OCI-LY7 (cell line): ENCODE measurements around the gene TTC34. TPM values are rescaled to one million over a fixed set of nuclear protein-coding genes. Genes with fewer than 3 reads are reported as not detected.

Experiments used
- BruUV-seq: library from RNA; stranded (reverse); fragments of 400-500 nt; replicated peaks from 2 replicates; lab custom pipeline; 2021; lab: Mats Ljungman, UMichigan
- CTCF ChIA-PET: fragments of 300-600 bp; sonication (Branson Sonifier 250); formaldehyde crosslinking; loops from one replicate; lab custom pipeline; 2022; ENCODE audit warnings: antibody characterized with exemption; ENCODE audit not compliant: unreplicated experiment; lab: Charles Lee
- POLR2A ChIA-PET: fragments of 300-600 bp; sonication (Branson Sonifier 250); formaldehyde crosslinking; loops from one replicate; lab custom pipeline; 2022; ENCODE audit warnings: antibody characterized with exemption; lab: Charles Lee
- DNase-seq: peaks from one replicate; pipeline ENCODE4 v3.0.0-alpha.2; 2015; ENCODE audit warnings: low spot score
- H2AFZ ChIP-seq: fragments of 200-600 bp; sonication (generic), shearing (Covaris generic); 2 replicates; pipeline ENCODE4 v1.6.1; 2014; ENCODE audit warnings: mild to moderate bottlenecking, antibody characterized with exemption, low read length, moderate library complexity
- H3K27ac ChIP-seq: fragments of 200-600 bp; sonication (generic); 2 replicates; pipeline ENCODE4 v1.5.1; 2014; ENCODE audit warnings: mixed run types, low read depth, mild to moderate bottlenecking, moderate library complexity, low read length, inconsistent platforms; ENCODE audit not compliant: poor library complexity, severe bottlenecking
- H3K36me3 ChIP-seq: fragments of 200-600 bp; sonication (generic); 2 replicates; pipeline ENCODE4 v1.6.1; 2014; ENCODE audit warnings: mild to moderate bottlenecking, antibody characterized with exemption, low read length, moderate library complexity, mixed read lengths; ENCODE audit not compliant: insufficient read depth
- H3K4me1 ChIP-seq: fragments of 200-600 bp; sonication (generic); 2 replicates; pipeline ENCODE4 v1.5.1; 2014; ENCODE audit warnings: mild to moderate bottlenecking, low read length; ENCODE audit not compliant: insufficient read depth, poor library complexity, severe bottlenecking
- H3K4me2 ChIP-seq: fragments of 200-600 bp; sonication (generic); 2 replicates; pipeline ENCODE4 v1.6.1; 2014; ENCODE audit warnings: mild to moderate bottlenecking, low read length
- H3K4me3 ChIP-seq: fragments of 200-600 bp; sonication (generic); 2 replicates; pipeline ENCODE4 v1.5.1; 2014; ENCODE audit warnings: mild to moderate bottlenecking, low read depth, low read length; ENCODE audit not compliant: poor library complexity, severe bottlenecking
- H3K79me2 ChIP-seq: fragments of 200-600 bp; sonication (generic); 2 replicates; pipeline ENCODE4 v1.6.1; 2016; ENCODE audit warnings: low read depth, mild to moderate bottlenecking, low read length, moderate library complexity, mixed read lengths; ENCODE audit not compliant: insufficient read depth
- H3K9me2 ChIP-seq: fragments of 200-600 bp; sonication (generic); 2 replicates; pipeline ENCODE4 v1.6.1; 2016; ENCODE audit warnings: mild to moderate bottlenecking, low read length, mixed read lengths; ENCODE audit not compliant: insufficient read depth
- H3K9me3 ChIP-seq: fragments of 200-600 bp; sonication (generic); 2 replicates; pipeline ENCODE4 v1.6.1; 2014; ENCODE audit warnings: mild to moderate bottlenecking, mixed run types, low read length, mixed read lengths
- H4K20me1 ChIP-seq: fragments of 200-600 bp; sonication (generic); 2 replicates; pipeline ENCODE4 v1.6.1; 2014; ENCODE audit warnings: mild to moderate bottlenecking, antibody characterized with exemption, low read length, moderate library complexity, mixed read lengths; ENCODE audit not compliant: insufficient read depth
- EZH2phosphoT487 ChIP-seq: fragments of 200-600 bp; sonication (generic); IDR thresholded peaks from 2 replicates; pipeline ENCODE4 v1.6.1; 2018; ENCODE audit warnings: low read depth, borderline replicate concordance, mild to moderate bottlenecking, mixed run types, antibody characterized with exemption, low read length, moderate library complexity, mixed read lengths
- intact Hi-C: fragments of 100-400 bp; cut with micrococcal nuclease; formaldehyde crosslinking; loops from one replicate; pipeline ENCODE4 v1.10.0; 2022; ENCODE audit not compliant: unreplicated experiment
- total RNA-seq, 2 experiments: library from RNA; depleted of rRNA in 1 of 2; stranded (reverse); fragments of >200 nt in 1 of 2; shearing (Covaris generic) in 1 of 2; gene quantifications; 2 replicates each; pipeline ENCODE4 v1.2.3, GENCODE V29; 2014 to 2022
- TF ChIP-seq, protein P1 (sequence below): fragments of 200-600 bp; sonication (generic); conservative IDR thresholded peaks from 2 replicates; pipeline ENCODE4 v1.5.1; 2014; ENCODE audit warnings: mild to moderate bottlenecking, antibody characterized with exemption, low read length, moderate library complexity, mixed read lengths

Gene TTC34
- total RNA-seq, 2 experiments from 2014 or later = 1.1 to 2.2 TPM

DNA sequence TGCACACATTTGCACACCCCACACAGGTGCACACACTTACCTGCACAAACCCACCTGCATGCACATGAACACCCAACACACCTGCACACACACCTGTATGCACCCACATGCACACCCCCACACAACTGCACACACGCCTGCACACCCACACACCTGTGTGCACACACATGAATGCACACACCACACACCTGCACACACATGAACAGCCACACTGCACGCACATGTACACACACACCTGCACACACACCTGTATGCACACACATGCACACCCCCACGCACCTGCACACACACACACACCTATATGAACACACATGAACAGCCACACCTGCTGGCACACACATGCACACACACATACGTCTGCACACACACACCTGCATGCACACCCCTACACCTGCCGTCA is 17.9 kb upstream of the TTC34 start:
- no peaks in the 10 kb centered on the region for H4K20me1 ChIP-seq
- ChIA-PET CTCF (interaction anchor here (0.5 kb wide), 1 partner anchor 11 kb away, joined by 3 read pairs; no protein-coding TSS in a partner anchor), POLR2A (no interaction called here)
- H3K36me3 ChIP-seq = no peaks in the 10 kb centered on the region
- H3K4me2 ChIP-seq = no peak overlapping the region
- H2AFZ ChIP-seq = no peak overlapping the region
- no peaks in the 10 kb centered on the region for H3K4me1 ChIP-seq
- intact Hi-C loops = no loop called here
- H3K4me3 ChIP-seq = no peak overlapping the region
- no peaks in the 10 kb centered on the region for H3K9me3 ChIP-seq
- no peaks in the 10 kb centered on the region for H3K79me2 ChIP-seq
- DNase-seq = no peak
- TF ChIP-seq, protein P1, sequence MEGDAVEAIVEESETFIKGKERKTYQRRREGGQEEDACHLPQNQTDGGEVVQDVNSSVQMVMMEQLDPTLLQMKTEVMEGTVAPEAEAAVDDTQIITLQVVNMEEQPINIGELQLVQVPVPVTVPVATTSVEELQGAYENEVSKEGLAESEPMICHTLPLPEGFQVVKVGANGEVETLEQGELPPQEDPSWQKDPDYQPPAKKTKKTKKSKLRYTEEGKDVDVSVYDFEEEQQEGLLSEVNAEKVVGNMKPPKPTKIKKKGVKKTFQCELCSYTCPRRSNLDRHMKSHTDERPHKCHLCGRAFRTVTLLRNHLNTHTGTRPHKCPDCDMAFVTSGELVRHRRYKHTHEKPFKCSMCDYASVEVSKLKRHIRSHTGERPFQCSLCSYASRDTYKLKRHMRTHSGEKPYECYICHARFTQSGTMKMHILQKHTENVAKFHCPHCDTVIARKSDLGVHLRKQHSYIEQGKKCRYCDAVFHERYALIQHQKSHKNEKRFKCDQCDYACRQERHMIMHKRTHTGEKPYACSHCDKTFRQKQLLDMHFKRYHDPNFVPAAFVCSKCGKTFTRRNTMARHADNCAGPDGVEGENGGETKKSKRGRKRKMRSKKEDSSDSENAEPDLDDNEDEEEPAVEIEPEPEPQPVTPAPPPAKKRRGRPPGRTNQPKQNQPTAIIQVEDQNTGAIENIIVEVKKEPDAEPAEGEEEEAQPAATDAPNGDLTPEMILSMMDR = no peak
- TF ChIP-seq EZH2phosphoT487 = no peak
- no peaks in the 10 kb centered on the region for H3K9me2 ChIP-seq
- no peak overlapping the region for H3K27ac ChIP-seq
- BruUV-seq = no TSS peak

DNA sequence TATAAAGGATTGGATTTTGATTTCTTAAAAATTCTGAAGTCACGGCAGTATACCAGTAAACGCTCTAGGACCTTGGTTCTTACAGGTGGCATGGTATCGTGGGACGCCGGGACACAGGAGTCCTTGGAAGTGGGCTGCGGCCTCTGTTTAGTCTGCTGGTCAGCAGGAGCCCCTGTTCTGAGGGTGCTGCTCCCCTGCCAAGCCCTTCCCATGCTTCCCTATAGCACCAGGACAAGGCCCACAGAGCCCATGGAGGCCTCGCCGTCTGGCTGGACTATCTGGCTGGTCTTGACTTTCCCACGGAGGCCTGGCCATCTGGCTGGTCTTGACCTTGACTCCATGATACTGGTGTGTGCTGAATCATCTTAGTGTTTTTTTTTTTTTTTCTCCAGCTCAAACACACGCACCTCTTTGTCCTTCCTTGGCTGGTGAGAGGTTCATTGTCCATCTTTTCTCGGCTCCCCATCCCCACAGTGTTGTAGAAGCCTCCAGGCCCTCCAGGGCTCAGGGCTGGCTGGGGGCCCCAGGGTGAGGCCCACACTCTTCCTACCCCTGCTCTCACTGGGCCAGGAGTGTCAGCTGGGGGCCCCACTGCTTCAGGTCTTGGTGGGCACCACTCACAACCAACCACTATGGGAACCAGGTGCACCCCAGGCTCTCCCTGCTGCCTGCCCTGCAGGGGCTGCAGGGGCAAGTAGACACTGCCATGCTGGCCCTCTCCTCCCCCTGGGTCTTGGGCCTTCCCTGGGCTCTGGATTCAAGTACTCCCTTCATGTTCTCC is 16.5 kb upstream of the TTC34 start:
- Histone ChIP-seq H3K79me2 (no peaks in the 10 kb centered on the region), H3K9me3 (no peaks in the 10 kb centered on the region), H3K4me1 (no peaks in the 10 kb centered on the region), H4K20me1 (no peaks in the 10 kb centered on the region), H3K9me2 (no peaks in the 10 kb centered on the region), H3K36me3 (no peaks in the 10 kb centered on the region), H3K27ac (no peak overlapping the region), H3K4me2 (no peak overlapping the region), H2AFZ (no peak overlapping the region), H3K4me3 (no peak overlapping the region)
- BruUV-seq = no TSS peak
- CTCF ChIA-PET = no interaction called here
- DNase-seq = no peak
- intact Hi-C loops = no loop called here
- TF ChIP-seq, protein P1 = no peak
- POLR2A ChIA-PET = interaction anchor here (0.6 kb wide), 1 partner anchor 1757 kb away, joined by 3 read pairs; no protein-coding TSS in a partner anchor

DNA sequence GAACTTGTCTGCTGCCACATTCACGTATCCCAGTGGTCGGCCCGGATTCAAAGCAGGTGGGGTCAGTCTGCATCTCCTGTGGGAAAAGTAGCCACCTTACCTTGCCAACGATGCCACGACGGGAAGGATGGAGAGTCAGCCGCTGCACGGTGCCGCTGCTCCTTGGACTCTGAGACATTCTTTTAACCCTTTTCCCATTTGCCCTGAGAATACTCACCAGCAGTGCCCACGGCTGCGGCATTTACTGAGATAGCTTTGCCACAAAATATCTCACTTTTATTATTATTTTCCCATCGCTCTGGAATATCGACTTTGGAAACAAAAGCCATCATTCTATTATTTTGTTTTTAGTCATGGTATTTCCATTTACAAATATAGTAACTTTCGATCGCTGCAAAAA is 15.3 kb upstream of the TTC34 start:
- H3K4me3 ChIP-seq = no peak overlapping the region
- H3K36me3 ChIP-seq = no peaks in the 10 kb centered on the region
- no peak overlapping the region for H3K4me2 ChIP-seq
- TF ChIP-seq, protein P1 = no peak
- TF ChIP-seq EZH2phosphoT487 = no peak
- H4K20me1 ChIP-seq = no peaks in the 10 kb centered on the region
- H3K27ac ChIP-seq = no peak overlapping the region
- POLR2A ChIA-PET = no interaction called here
- no peaks in the 10 kb centered on the region for H3K79me2 ChIP-seq
- BruUV-seq = no TSS peak
- CTCF ChIA-PET = no interaction called here
- intact Hi-C loops = no loop called here
- no peaks in the 10 kb centered on the region for H3K9me2 ChIP-seq
- no peak for DNase-seq
- no peaks in the 10 kb centered on the region for H3K4me1 ChIP-seq
- H3K9me3 ChIP-seq = no peaks in the 10 kb centered on the region
- no peak overlapping the region for H2AFZ ChIP-seq
